Omental fat pad (tissue), 4 donors: ENCODE results near the gene PTPRG. TPM values are rescaled to one million over a fixed set of nuclear protein-coding genes. Genes with fewer than 3 reads are reported as not detected.
A peak's percentile ranks its signal among the peaks of the same experiment; 100 is the strongest.

Experiments
- ATAC-seq: fragments of 150-250 bp; one replicate; pipeline ENCODE4 v1.9.1; 2016; ENCODE audit warnings: mild to moderate bottlenecking, moderate library complexity; ENCODE audit not compliant: low FRiP score
- DNase-seq: peaks from one replicate; pipeline ENCODE4 v3.0.0-alpha.2; 2019; ENCODE audit warnings: low spot score
- total RNA-seq, 4 donors: library from RNA; depleted of rRNA; stranded (reverse); fragments of >200 nt; gene quantifications; one replicate each; pipeline ENCODE4 v1.1.0, GENCODE V29; 2016
- TF ChIP-seq, protein P1 (sequence below), 3 donors: fragments of 450-650 bp; IDR thresholded peaks; one replicate each; pipeline ENCODE4 v1.5.1; 2016 to 2017; ENCODE audit warnings: antibody characterized with exemption in 3 of 3, mild to moderate bottlenecking in 3 of 3, moderate library complexity in 2 of 3

Gene PTPRG
- total RNA-seq, 4 donors from 2014 or later = 90.0 to 172 (median 104) TPM

DNA sequence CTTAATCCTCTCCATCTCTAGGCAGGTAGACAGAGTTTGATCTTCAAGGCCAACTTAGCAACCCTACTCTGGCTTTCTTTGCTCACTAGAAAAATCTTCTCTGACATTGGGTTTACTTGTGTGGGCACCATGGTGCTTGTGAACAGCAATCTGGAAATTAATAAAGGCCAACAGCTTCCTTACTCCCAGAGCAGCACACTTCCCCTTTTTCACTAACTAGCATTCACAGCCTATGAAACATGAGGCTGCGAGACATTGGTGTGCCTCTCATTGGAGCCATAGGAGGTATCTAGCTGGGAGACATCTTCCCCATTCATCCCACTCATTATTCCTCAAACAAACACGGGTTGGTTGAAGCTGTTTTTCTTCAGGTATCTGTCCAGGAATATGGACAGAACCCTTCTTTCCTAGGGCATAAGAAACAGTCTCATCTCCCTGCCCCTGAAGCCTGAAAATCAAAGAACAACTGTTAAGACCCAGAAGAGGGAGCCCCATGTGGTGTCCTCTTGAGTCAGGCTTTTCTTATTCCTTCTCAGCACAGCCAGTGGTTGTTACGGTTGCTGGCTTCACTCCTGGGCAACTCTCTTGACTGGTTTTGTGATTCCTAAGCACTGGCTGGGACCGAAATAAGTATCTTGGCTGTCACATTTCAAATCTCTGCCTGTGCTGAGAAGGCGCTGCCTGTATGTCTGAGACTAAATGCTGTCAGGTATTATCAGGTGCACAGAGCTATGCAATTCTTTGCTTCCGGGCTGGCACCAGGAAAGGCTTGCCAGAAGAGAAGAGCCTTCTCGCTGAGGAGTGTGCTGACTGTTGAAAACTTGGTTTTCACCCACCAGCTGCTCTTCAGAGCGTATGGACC lies 617.6 kb downstream of the PTPRG start:
- ATAC-seq (no peak), DNase-seq (no peak)
- TF ChIP-seq, protein P1, sequence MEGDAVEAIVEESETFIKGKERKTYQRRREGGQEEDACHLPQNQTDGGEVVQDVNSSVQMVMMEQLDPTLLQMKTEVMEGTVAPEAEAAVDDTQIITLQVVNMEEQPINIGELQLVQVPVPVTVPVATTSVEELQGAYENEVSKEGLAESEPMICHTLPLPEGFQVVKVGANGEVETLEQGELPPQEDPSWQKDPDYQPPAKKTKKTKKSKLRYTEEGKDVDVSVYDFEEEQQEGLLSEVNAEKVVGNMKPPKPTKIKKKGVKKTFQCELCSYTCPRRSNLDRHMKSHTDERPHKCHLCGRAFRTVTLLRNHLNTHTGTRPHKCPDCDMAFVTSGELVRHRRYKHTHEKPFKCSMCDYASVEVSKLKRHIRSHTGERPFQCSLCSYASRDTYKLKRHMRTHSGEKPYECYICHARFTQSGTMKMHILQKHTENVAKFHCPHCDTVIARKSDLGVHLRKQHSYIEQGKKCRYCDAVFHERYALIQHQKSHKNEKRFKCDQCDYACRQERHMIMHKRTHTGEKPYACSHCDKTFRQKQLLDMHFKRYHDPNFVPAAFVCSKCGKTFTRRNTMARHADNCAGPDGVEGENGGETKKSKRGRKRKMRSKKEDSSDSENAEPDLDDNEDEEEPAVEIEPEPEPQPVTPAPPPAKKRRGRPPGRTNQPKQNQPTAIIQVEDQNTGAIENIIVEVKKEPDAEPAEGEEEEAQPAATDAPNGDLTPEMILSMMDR (IDR thresholded peaks at IDR 0.05) = no peak

DNA sequence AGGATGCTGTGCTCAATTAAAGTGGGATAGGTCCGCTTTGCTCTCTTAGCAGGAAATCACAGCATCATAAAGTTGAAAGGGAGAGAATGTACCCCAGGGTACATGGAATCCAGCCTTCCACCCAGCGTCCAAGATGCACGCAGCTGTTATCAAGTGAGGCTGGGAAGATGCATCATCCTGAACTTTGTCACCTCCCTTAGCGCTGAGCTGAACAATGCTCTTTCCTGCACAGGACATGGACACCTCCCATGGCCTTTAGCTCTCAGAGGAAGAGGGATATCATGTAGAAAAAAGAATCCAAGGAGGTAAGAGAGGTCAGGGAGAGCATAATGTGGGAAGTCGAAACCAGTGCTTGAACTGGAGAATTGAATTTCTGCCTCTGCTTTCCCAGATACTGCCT lies 619.1 kb downstream of the PTPRG start:
- DNase-seq (no peak), ATAC-seq (no peak)
- TF ChIP-seq, protein P1 (IDR thresholded peaks at IDR 0.05) = no peak

DNA sequence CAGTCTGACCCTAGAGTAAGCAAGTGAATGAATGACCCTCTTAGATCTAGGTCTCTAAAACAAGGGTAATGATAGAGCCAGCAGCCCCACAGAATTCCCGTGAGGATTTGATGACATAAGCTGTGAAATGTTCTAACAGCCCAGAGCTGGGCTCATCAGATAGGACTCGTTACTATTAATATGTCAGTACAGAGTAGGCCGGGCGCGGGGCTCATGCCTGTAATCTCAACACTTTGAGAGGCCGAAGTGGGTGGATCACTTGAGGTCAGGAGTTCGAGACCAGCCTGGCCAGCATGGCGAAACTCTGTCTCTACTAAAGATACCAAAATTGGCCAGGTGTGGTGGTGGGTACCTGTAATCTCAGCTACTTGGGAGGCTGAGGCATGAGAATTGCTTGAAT lies 621.7 kb downstream of the PTPRG start:
- DNase-seq (no peak), ATAC-seq (no peak)
- TF ChIP-seq, protein P1 (IDR thresholded peaks at IDR 0.05) = no peak

DNA sequence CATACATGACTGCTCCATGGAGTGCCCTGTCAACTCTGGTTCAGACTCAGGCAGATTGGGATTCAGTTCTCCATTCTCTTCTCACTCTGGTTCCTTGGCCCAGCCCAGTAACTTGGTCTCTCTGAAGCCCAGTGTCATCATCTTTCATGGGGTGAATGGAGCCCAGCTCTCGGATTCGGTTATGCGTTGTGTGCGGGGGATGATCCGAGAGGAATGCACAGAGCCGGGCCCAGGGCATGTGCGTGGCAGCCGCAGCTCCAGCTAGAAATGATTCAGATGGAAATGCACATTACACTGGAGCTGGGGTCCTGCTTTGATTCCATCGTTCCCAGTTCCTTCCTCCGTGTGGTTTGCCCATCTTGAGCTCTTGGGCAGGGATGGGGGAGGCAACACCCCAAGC lies 622.6 kb downstream of the PTPRG start:
- ATAC-seq (peak; percentile 39), DNase-seq (no peak)
- TF ChIP-seq, protein P1 (IDR thresholded peaks at IDR 0.05) = no peak

DNA sequence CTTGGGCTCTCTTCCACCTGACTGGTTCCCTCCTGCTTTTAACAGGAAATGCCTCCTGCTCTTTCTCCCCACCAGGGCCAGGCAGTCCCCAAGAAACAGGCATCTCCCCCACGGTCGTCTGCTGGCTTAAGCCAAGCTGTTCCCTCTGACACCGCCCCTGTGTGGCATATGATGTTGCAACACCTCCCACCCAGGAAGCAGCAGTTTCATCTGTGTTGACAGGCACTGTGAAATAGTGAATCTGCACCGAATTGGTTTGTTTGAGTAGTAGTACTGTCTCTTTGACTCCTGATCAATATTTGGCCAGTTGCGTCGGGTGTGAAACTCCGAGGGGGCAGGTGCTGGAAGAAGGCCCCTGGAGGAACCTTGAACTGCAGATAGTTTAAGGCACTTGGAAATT lies 623.2 kb downstream of the PTPRG start:
- DNase-seq = no peak
- peak; percentile 11 for ATAC-seq
- TF ChIP-seq, protein P1 (IDR thresholded peaks at IDR 0.05) = no peak

DNA sequence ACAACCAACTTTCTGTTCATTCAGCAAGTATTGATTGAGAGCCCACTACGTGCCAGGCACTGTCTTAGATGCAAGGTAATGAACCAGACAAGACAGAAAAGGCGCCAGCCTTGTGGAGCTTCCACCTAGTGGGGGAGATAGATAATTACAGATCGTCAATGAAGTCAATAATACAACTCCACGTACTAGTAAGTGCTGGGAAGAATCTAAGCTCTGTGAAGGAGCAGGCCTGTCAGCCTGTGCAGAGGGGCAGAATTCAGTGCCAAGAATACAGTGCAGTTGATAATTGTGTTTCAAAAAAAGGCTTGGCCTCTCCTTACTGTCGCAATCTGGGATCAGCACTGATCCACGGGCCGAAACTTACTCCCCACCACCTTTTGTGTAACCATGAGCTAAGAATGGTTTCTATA lies 625.7 kb downstream of the PTPRG start:
- DNase-seq = no peak
- no peak for ATAC-seq
- TF ChIP-seq, protein P1 (IDR thresholded peaks at IDR 0.05) = no peak
